NCI-H1694 treated with DMSO at 0.1 percent for 48 hours (cell line): ENCODE results near the gene GPAT2.
A peak's percentile ranks its signal among the peaks of the same experiment; 100 is the strongest.
"Not testable (repeated sequence)": the region's sequence is repeated elsewhere in the genome, so short reads cannot be mapped to it uniquely, and the experiment has no call there.

ENCODE experiments used
- DNase-seq: peaks from one replicate; lab custom pipeline; 2025; lab: John Stamatoyannopoulos, UW

GPAT2 gene, protein sequence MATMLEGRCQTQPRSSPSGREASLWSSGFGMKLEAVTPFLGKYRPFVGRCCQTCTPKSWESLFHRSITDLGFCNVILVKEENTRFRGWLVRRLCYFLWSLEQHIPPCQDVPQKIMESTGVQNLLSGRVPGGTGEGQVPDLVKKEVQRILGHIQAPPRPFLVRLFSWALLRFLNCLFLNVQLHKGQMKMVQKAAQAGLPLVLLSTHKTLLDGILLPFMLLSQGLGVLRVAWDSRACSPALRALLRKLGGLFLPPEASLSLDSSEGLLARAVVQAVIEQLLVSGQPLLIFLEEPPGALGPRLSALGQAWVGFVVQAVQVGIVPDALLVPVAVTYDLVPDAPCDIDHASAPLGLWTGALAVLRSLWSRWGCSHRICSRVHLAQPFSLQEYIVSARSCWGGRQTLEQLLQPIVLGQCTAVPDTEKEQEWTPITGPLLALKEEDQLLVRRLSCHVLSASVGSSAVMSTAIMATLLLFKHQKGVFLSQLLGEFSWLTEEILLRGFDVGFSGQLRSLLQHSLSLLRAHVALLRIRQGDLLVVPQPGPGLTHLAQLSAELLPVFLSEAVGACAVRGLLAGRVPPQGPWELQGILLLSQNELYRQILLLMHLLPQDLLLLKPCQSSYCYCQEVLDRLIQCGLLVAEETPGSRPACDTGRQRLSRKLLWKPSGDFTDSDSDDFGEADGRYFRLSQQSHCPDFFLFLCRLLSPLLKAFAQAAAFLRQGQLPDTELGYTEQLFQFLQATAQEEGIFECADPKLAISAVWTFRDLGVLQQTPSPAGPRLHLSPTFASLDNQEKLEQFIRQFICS

DNA sequence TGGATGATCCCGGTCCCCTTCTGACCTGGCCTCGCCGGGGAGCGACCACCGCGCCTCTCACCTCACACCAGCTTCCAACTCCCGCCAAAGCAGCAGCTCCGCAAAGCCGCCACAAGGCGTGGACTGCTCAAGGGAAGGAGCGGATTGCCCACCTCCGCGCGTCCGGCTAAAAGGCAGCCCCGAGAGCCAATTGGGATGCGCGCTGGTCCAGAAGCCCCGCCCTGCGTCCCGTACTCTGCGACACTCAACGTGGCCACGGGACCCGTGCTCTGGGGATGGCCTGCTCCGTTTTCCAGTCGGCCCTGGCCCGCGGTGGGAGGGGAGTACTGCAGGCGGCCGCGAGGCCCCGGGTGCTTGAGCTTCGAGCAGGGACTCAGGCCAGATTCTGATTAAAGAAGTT lies at the start of gene GPAT2:
Gene GPAT2, minus strand, starts transcription at position 125 of the 400 bp plus-strand sequence. CDS start 2,557 bp downstream, outside the sequence.
- DNase-seq, result not testable (repeated sequence)

DNA sequence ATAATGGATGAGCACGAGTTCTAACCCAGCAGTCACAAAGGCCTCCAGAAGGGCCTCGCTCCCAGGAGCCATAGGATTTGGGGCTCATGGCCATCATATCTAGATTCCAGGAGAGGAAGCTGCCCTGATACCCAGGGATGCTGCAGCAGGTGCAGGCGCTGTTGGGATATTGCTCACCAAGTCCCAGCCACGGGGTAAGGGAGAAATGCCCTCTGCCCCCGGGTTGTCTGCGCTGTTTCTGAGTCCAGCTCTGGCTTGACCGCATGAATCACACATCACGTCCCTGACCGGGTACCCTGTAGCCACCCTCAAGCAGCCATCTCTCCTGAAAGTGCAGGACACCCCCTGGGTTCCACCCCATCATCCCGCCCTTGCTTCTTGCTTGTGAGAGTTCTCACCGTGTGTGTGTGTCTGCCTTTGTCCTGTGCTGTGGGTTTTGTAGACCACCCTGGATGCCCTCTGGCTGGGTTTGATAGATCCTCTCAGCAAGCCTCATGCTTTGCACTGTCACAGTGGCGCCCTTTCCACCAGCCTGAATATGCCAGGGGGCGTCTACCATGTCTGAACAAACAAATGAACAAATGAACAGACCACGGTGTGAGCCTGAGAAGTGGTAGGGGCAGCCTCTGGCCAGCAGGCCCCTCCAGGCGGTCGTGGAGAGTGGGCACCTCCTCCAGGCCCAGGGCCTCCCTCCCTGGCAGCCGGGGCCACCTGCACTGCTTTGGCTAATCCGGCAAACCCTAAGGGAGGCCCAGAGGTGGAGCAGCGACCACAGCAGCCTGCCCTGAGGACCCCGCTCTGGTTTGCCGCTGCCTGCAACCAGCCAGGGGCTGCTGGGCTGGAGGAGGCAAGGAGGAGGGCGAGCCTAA lies 49.5 kb upstream of the GPAT2 start:
- no peak for DNase-seq

DNA sequence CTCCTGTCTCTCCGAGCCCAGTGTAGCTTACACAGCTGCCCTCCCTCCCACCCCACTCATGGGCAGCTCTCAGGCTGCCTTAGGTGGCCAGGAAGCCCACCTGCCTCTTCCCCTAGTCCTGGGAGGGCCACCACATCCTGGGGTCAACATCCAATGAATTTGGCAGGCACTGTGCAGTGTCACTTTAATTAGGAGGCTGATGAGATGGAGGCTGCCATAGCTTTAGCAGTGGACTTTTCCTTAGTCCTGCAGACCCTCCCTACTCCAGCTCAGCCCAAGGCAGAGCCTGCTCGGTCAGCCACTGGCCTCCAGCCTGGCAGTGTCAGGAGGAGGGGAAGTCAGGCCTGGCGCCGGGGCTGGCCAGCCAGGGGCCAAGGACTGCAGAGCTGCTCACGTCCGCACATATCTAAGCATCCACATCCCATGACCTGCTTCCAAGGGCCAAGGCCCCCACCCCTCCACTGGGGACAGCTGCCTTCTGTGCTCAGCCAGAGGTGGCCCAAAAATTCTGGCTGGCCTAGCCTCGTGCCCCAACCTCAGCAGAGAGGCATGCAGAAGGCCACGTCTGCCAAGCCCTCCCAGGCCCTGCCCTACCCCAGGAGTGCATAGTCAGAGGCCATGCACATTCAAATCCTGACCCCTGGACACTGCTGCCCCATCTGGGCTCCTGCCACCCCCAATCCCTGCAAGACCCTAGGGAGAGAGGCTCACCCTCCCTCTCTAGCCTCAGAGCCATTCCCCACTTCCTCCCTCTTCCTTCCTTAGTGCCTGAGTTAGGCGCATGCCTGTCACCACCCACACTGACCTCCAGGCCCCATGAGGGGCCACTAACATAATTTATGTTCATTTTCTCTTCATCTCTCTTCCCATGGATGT lies 48.6 kb upstream of the GPAT2 start:
- DNase-seq, result no peak

DNA sequence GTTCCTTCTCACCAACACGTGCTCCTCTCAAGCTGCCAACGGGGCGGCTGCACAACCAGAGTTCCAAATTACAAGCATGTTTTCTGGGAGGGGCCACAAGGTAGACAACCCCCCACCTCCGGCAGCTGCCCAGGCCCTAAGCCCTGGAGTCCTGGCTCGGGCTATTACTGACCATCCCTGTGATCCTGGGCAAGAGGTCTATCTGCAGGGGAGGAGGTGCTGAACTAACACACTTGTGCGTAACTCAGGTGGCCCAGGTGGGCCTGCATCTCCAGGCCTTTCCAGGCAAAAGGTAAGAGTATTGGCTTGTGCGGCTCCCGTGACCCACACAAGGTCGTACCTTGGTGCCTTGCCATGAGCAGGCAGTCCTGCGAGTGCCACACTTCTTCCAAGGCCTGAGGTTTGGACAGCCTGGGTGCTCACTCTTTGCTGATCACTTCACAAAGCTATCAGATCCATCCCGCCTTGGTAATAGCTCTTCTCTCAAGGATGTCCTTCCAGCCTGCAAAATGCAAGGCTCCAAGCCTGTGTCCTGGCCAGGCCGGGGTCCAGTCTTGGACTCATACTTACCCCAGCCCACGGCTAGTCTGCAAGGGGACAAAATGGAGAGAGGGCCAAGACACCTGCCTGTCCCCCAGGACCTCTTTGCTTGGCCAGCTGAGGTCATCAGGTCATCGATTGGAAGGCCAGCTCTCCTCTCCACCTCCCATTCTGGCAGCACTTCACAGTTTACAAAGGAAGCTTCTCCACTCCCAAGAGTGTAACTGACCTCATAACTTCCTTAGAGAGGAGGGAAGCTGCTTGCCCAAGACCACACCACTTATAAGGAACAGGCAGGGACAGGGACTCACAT lies 47.7 kb upstream of the GPAT2 start:
- no peak for DNase-seq

DNA sequence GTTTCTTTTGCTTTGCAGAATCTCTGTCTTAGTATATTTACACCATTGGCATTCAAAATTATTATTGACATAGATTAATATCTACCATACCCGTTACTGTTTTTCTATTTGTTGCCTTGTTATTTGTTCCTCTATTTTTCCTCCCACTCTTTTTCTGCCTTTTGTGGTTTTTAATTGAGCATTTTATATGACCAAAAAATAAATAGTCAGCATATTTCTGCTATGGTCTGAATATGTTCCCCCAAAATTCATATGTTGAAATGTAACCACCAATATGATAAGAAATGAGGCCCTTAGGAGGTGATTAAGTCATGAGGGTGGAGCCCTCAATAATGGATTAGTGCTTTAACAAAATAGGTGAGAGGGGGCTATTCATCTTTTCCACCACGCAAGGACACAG lies 46.3 kb upstream of the GPAT2 start:
- DNase-seq, result no peak

DNA sequence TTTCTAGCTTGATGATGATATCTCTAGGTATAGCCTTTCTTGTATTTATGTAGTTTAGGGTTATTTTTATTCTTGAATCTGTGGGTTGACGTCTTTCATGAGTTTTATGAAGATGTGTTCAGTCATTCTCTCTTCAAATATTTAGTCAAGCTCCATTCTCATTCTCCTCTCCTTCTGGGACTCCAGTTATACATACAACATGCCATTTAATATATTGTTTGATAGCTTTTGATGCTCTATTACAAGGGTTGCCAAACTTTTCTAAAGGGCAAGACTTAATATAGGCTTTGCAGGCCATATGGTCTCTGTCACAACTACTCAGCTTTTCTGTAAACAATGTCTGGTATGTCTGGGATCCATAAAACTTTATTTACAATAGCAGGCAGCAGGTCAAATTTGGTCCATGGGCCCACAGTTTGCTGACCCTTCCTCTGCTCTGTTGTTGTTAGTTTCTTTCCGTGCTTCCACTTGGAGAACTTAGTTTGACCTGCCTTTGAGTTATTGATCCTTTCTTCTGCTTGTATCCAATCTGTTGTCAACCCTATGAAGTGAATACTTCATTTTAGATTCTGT lies 40.6 kb upstream of the GPAT2 start:
- DNase-seq, result no peak

DNA sequence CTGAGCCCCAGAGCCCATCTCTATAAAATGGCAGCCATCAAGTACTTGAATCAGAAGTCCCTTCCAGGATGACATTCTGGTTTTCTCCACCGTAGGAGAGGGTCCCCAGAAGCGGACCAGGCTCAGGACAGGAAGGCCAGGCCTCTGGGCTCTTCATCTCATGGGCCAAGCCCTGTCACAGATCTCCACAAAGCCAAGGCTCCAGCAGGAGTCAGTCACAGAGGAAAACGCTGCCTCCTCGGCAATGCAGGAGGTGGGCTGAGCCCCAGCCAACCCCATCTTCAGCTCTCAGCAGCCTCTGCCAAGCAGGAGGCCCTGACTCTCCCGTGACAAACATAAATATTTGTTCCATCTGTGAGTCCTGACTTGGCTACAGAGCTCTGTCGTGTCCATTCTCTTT lies 39.4 kb upstream of the GPAT2 start:
- DNase-seq, result no peak

DNA sequence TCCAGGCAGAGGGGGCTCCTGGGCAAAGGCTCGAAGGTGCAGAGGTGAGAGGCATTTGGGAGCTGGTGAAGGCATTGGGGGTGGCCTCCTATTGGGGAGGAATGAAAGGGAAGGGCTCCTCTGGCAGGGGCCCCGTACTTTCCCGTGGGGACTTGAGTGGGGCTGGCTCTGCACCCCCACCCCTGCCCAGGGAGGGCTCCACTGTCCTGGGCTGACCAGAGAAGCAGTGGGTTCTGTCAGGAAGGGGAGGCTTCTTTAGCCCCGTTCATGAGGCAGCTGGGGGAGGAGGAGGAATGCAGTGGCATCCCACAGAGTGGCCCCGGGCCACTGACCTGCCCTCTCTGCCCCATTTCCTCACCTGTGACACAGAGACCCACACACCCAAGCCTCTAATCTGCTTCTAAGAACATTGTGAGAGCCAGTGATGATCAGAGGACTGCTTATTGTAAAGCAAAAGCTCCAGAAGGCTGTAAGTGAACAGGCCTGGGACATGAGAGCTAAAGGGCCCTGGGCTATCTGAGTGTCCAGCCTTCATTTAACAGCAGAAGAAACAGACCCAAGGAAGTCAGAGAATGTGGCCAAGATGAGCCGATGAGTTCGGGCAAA lies 38.6 kb upstream of the GPAT2 start:
- no peak for DNase-seq

DNA sequence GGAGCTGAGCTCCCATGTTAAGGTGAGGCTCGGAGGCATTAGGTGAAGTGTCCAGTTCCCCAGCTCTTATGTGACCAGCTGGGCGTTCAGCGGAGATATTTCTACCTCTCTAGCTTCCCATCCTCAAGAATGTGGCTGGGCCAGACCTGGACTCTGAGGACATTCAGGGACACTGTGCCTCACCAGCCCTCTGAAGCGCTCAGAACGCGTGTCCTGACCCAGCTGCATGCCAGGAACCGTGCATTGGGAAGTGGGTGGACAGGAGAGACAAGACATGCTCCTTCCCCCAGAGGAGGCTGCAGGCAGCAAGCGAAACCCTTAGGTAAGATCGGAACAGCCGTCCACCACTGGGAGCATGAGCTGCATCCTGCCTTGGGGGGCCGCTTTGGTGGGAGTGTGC lies 38.0 kb upstream of the GPAT2 start:
- no peak for DNase-seq

DNA sequence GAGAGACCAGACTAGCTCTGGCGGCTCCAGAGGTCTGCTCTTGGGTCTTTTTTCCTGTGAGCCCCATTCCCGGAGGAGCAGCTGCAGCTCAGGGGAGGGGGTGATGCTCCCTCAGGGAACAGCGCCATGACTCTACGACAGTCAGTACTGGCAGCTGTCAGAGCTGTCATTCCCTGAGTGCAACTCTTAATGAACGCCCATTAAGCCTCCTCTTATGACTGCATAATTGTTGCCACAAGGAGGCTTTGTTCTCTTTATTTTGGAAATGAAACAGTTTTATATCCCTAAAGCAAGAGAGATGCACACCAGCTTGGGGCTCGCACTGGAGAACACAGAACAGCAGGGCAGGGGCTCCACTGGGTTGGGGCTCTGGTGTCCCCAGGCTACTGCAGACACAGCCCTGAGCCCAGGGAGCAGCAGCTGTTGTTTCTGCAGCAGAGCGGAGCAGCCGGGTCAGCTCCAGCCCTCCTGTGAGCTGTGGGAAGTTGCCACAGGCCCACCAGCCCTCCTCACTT lies 37.3 kb upstream of the GPAT2 start:
- DNase-seq, result peak; percentile 70

DNA sequence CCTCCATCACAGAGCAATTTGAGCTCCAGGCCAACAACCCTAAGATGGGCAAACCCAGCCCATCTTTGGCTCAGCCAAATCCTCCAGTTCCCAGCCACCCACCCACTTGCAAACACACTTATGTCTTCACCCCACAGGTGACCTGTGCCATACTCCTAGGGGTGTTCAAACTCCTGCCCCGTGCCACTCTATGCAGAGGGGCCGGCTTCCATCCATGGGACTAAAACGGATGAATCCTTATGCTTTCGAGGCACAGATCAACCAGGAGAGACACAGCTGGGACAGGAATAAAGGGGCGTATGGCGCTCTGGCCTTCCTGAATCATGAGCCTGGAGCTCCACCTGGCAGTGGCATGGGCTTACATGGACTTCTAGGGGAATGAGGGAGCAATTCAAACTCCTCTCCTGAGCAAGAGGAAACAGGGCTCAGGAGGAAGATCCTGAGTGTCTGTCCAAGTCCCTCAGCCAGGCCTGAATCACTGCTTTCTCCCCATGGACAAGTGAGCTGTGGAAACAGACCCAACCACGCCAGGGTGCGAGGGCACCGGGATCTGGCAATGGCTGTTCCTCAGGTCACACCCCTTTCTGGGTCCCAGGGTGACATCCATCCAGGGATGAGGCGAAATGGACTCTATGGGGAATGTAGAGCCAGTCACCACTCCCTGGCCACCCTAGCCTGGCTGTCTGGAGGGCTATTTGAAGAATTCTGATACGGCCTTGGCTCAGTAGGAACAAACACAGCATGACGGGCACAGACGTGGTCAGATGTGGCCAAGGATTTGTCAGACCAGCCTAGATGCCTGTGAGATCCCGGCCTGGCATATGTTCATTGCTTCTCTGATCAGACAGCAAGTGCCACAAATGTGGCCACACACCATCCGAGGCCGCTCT lies 36.6 kb upstream of the GPAT2 start:
- DNase-seq, result peak; percentile 22

DNA sequence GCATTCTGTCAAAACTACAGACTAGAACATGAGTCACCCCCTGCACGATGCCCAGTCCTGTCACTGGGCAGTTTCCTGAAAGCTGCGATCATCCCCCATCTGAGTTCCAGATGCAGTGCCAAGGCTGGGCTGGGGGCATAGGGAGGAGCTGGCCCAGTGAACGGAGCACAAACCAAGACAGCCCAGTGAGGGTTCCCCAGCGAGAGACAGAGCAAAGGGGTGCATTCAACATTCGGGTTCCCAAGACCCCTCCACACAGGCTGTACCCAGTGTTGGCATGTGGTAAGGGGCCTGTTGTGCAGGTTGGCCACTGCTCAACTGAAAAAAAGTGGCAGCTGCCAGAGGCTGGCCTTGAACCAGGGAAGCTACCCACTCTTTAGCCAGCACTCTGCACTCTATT lies 35.6 kb upstream of the GPAT2 start:
- DNase-seq, result not testable (repeated sequence)

DNA sequence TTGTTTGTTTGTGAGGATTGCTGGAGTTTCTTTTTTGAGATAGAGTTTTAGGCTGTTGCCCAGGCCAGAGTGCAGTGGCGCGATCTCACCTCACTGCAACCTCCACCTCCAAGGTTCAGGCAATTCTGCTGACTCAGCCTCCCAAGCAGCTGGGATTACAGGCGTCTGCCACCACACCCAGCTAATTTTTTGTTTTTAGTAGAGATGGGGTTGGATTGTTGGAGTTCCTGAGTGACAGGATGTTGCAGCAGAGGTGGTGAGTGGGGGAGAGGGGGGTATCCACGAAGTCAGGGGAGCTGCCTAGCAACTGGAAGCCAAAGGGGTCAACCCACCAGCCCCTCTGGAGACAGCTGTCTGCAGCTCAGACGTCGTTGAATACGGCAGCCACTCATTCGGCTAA lies 35.2 kb upstream of the GPAT2 start:
- not testable (repeated sequence) for DNase-seq

DNA sequence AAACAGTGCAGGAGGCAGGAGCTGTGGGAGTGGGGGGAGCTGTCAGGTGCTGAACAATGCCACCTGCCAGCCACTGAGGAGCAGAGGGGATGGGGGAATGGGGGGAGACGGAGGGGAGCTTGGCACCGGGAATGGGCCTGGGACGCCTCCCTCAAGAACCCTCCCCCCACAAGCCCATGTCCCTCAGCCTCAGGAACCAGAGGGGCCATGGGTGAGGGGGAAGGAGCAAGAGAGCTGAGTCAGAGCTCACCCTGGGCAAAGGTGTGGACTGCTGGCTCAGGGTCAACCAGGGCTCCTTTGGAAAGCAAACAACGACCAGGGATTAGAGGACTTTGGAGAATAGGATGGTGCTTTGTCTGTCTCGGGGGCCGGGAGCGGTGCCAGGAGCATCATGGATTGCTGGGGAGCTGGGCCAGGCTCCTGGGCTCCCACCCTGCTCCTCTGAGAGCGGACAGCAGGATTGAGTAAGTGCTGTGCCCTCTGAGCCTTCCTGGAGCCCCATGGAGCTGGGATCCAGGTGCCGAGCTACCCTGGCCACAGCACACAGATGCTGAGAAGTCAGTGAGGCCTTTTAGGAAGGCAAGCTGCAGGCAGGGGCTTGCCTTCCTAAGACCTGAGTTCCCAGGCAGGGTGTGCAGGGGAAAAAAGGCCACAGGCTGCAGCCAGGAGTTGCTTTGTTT lies 33.3 kb upstream of the GPAT2 start:
- not testable (repeated sequence) for DNase-seq

DNA sequence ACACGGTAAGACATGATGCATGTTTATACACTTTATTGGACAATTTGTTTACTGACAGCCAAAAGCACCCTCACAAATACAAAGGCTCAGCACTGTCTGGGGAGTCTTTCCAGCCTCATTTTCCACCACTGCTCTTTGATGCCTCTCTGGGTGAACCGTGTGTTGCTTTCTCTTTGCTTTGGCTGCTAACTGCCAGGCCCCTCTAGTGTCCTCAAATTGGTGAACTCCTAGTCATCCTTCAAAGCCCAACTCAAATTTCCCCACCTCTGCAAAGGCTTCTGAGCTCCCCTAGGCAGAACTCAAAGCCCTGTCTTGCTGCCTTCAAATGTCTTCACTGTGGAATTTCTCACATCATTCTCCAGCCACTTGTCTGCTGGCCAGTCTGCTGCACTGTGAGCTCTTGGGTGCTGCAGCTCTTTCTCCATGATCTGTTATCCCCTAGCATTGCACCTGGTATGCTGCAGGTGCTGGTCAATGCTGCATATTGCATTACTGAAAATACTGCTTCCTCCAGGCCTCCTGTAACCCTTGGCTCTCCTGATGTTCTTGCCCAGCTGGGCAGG lies 32.5 kb upstream of the GPAT2 start:
- not testable (repeated sequence) for DNase-seq

DNA sequence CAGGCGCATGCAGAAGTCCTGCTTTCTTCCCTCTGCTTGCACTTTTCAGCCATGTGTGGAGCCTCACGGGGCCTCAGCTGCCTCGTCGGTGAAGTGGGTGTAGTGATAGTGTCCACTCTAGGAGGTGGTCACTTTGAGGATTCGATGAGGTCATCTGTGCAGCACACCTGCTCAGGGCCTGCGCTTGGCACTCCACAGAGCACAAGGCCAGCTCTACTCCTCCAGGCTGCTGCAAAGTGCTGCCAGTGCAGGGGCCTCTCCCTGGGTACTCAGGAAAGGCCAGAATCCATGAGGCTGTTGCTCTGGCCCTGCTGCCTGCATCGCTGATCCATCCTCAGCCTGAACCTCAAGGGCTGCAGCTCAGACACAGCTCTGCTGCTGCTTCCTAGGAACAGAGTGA lies 31.8 kb upstream of the GPAT2 start:
- DNase-seq, result not testable (repeated sequence)

DNA sequence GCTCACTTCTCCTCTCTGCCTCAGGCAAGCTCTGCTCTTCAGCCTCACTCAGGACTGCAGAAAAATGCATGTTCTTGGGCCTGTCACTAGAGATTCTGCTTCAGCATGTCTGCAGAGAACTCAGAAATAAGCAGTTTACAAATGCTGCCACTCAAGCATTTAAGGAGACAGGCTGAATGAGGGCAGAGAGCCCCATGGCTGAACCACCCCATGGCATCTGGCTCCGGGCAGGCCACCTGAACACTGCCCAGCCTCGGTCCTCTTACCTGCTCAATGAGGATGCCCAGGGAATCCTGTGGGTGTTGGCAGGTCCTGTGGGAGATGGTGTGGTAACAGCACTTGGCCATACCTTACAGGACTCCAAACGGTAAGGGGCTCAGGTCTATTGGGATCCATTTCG lies 31.2 kb upstream of the GPAT2 start:
- not testable (repeated sequence) for DNase-seq
